Stimulated activated naive CD8-positive, alpha-beta T cell treated with anti-CD3 and anti-CD28 coated beads, Interleukin-15, Interleukin-2, amounts not matched to agents 100 ng/mL and 50 ng/mL, for 24 hours (primary cell): ENCODE data around the gene ANKZF1.

Experiments
- H3K27ac Mint-ChIP-seq: one replicate; pipeline ENCODE4 v1.8.0; 2021; ENCODE audit warnings: mild to moderate bottlenecking, mixed read lengths
- H3K27me3 Mint-ChIP-seq: one replicate; pipeline ENCODE4 v1.8.0; 2021; ENCODE audit warnings: mixed read lengths
- H3K36me3 Mint-ChIP-seq: one replicate; pipeline ENCODE4 v1.8.0; 2021; ENCODE audit warnings: low read depth, mixed read lengths
- H3K4me1 Mint-ChIP-seq: one replicate; pipeline ENCODE4 v1.8.0; 2021; ENCODE audit warnings: low read depth, mixed read lengths
- H3K4me3 Mint-ChIP-seq: one replicate; pipeline ENCODE4 v1.8.0; 2021; ENCODE audit warnings: mild to moderate bottlenecking, mixed read lengths
- H3K9me3 Mint-ChIP-seq: one replicate; pipeline ENCODE4 v1.8.0; 2021; ENCODE audit warnings: mixed read lengths

The ANKZF1 gene

GRCh38 chr2:219274361-219274921 is 44.8 kb downstream of the ANKZF1 start:
- Mint-ChIP-seq H3K36me3 (no peaks in the 10 kb centered on the region), H3K27ac (no peak overlapping the region), H3K4me1 (peaks cover 37% of the 10 kb centered on the region), H3K4me3 (no peak overlapping the region), H3K27me3 (no peaks in the 10 kb centered on the region), H3K9me3 (no peaks in the 10 kb centered on the region)

- Mint-ChIP-seq H3K9me3 (no peaks in the 10 kb centered on the region), H3K4me3 (peak overlapping the region; percentile 92), H3K27ac (peak overlapping the region; percentile 91), H3K36me3 (peaks cover 16% of the 10 kb centered on the region), H3K4me1 (peaks cover 58% of the 10 kb centered on the region), H3K27me3 (no peaks in the 10 kb centered on the region)
Observed at GRCh38 chr2:219277703-219278654, 48.4 kb downstream of the ANKZF1 start.

- Mint-ChIP-seq H3K9me3 (no peaks in the 10 kb centered on the region), H3K27ac (peak overlapping the region; percentile 91), H3K4me3 (peak overlapping the region; percentile 92), H3K27me3 (no peaks in the 10 kb centered on the region), H3K4me1 (peaks cover 52% of the 10 kb centered on the region), H3K36me3 (peaks cover 21% of the 10 kb centered on the region)
Observed at GRCh38 chr2:219278655-219279150, 49.1 kb downstream of the ANKZF1 start.

- Mint-ChIP-seq H3K27me3 (no peaks in the 10 kb centered on the region), H3K9me3 (no peaks in the 10 kb centered on the region), H3K4me1 (peaks cover 50% of the 10 kb centered on the region), H3K27ac (peak within 1 kb of the TSS; percentile 93), H3K4me3 (peak within 1 kb of the TSS; percentile 92), H3K36me3 (peaks cover 24% of the 10 kb centered on the region)
Observed at GRCh38 chr2:219279151-219279915, 49.7 kb downstream of the ANKZF1 start, which contains the start of gene DNAJB2. TSS of gene DNAJB2 (plus strand) at chr2:219279366. CDS start at chr2:219279834, 468 bp downstream.

- no peaks in the 10 kb centered on the region for H3K9me3 Mint-ChIP-seq
- H3K27ac Mint-ChIP-seq: peak overlapping the region; percentile 93
- H3K36me3 Mint-ChIP-seq: peaks cover 24% of the 10 kb centered on the region
- H3K27me3 Mint-ChIP-seq: no peaks in the 10 kb centered on the region
- peak overlapping the region; percentile 92 for H3K4me3 Mint-ChIP-seq
- peaks cover 50% of the 10 kb centered on the region for H3K4me1 Mint-ChIP-seq
Observed at GRCh38 chr2:219279916-219280516, 50.4 kb downstream of the ANKZF1 start.

- Mint-ChIP-seq H3K9me3 (no peaks in the 10 kb centered on the region), H3K27ac (peak overlapping the region; percentile 93), H3K36me3 (peaks cover 24% of the 10 kb centered on the region), H3K4me1 (peaks cover 50% of the 10 kb centered on the region), H3K27me3 (no peaks in the 10 kb centered on the region), H3K4me3 (peak overlapping the region; percentile 92)
Observed at GRCh38 chr2:219280651-219281050, 51.0 kb downstream of the ANKZF1 start.

- Mint-ChIP-seq H3K4me3 (no peak overlapping the region), H3K36me3 (peaks cover 27% of the 10 kb centered on the region), H3K9me3 (no peaks in the 10 kb centered on the region), H3K27me3 (no peaks in the 10 kb centered on the region), H3K4me1 (peaks cover 50% of the 10 kb centered on the region), H3K27ac (peak overlapping the region; percentile 31)
Observed at GRCh38 chr2:219281588-219281987, 52.0 kb downstream of the ANKZF1 start.

- peaks cover 27% of the 10 kb centered on the region for H3K36me3 Mint-ChIP-seq
- H3K4me3 Mint-ChIP-seq: no peak overlapping the region
- no peaks in the 10 kb centered on the region for H3K9me3 Mint-ChIP-seq
- no peaks in the 10 kb centered on the region for H3K27me3 Mint-ChIP-seq
- H3K27ac Mint-ChIP-seq: peak overlapping the region; percentile 6
- H3K4me1 Mint-ChIP-seq: peaks cover 46% of the 10 kb centered on the region
Observed at GRCh38 chr2:219282375-219282774, 52.8 kb downstream of the ANKZF1 start.

- Mint-ChIP-seq H3K9me3 (no peaks in the 10 kb centered on the region), H3K27me3 (no peaks in the 10 kb centered on the region), H3K4me1 (peaks cover 39% of the 10 kb centered on the region), H3K4me3 (no peak overlapping the region), H3K27ac (peak overlapping the region; percentile 6), H3K36me3 (peaks cover 27% of the 10 kb centered on the region)
Observed at GRCh38 chr2:219282943-219283581, 53.5 kb downstream of the ANKZF1 start.

GRCh38 chr2:219284501-219285372 is 55.1 kb downstream of the ANKZF1 start:
- Mint-ChIP-seq H3K27me3 (no peaks in the 10 kb centered on the region), H3K36me3 (peaks cover 27% of the 10 kb centered on the region), H3K9me3 (no peaks in the 10 kb centered on the region), H3K4me3 (no peak overlapping the region), H3K4me1 (peaks cover 28% of the 10 kb centered on the region), H3K27ac (no peak overlapping the region)

- Mint-ChIP-seq H3K27ac (no peak overlapping the region), H3K36me3 (peaks cover 27% of the 10 kb centered on the region), H3K4me3 (no peak overlapping the region), H3K9me3 (no peaks in the 10 kb centered on the region), H3K4me1 (peaks cover 21% of the 10 kb centered on the region), H3K27me3 (no peaks in the 10 kb centered on the region)
Observed at GRCh38 chr2:219285373-219285735, 55.7 kb downstream of the ANKZF1 start.

- H3K36me3 Mint-ChIP-seq: peaks cover 25% of the 10 kb centered on the region
- no peaks in the 10 kb centered on the region for H3K9me3 Mint-ChIP-seq
- no peak overlapping the region for H3K27ac Mint-ChIP-seq
- no peaks in the 10 kb centered on the region for H3K27me3 Mint-ChIP-seq
- no peak overlapping the region for H3K4me3 Mint-ChIP-seq
- H3K4me1 Mint-ChIP-seq: peaks cover 15% of the 10 kb centered on the region
Observed at GRCh38 chr2:219285894-219286425, 56.4 kb downstream of the ANKZF1 start.
